ENCODE data around the gene IFITM5.

IFITM5 gene

GRCh38 chr11:256952-257737 is 42.2 kb downstream of the IFITM5 start:
- Histone ChIP-seq H3K9me3 (ENCODE audit: low read length) (peaks cover 6% of the 10 kb centered on the region), H2AFZ (ENCODE audit: low read depth, low read length) (no peak overlapping the region)

GRCh38 chr11:255816-256215 is 43.5 kb downstream of the IFITM5 start:
- Histone ChIP-seq H3K27me3 (ENCODE audit: insufficient read depth, low read length) (no peaks in the 10 kb centered on the region), H3K4me1 (ENCODE audit: insufficient read depth, low read length) (no peaks in the 10 kb centered on the region), H3K9me3 (ENCODE audit: low read length) (no peaks in the 10 kb centered on the region), H2AFZ (ENCODE audit: low read depth, low read length) (no peak overlapping the region), H3K4me3 (ENCODE audit: low read length) (no peak overlapping the region), H3K36me3 (ENCODE audit: insufficient read depth, low read length) (peaks cover 31% of the 10 kb centered on the region)

More at GRCh38 chr11:256952-257737, 42.2 kb downstream of the IFITM5 start:
- no peaks in the 10 kb centered on the region for H3K27me3 ChIP-seq (ENCODE audit: insufficient read depth, low read length)
- H3K4me3 ChIP-seq (ENCODE audit: low read length) = no peak overlapping the region
- H3K4me1 ChIP-seq (ENCODE audit: insufficient read depth, low read length) = no peaks in the 10 kb centered on the region
- peaks cover 19% of the 10 kb centered on the region for H3K36me3 ChIP-seq (ENCODE audit: insufficient read depth, low read length)

DNA sequence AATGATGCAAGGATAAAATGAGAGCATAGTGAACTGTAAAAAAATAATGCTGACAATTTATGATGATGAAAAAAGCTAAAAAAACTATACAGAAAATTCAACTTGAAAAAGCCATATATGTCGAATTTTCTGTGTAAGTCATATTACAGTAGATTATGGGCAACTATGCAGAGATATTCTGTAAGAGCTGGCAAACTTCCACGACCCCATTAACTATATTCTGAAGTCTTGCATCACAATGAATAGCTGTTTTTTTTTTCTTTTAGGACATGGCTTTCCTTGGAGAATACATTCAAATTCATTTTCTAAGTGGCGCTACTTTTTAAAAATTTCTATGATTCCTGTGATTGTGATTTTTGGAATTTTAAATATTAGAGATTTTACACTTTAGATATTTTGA is 44.1 kb downstream of the IFITM5 start:
- Histone ChIP-seq H3K36me3 (ENCODE audit: insufficient read depth, low read length) (peaks cover 37% of the 10 kb centered on the region), H3K27me3 (ENCODE audit: insufficient read depth, low read length) (no peaks in the 10 kb centered on the region), H3K4me3 (ENCODE audit: low read length) (no peak overlapping the region), H3K4me1 (ENCODE audit: insufficient read depth, low read length) (no peaks in the 10 kb centered on the region), H3K9me3 (ENCODE audit: low read length) (no peaks in the 10 kb centered on the region), H2AFZ (ENCODE audit: low read depth, low read length) (no peak overlapping the region)

DNA sequence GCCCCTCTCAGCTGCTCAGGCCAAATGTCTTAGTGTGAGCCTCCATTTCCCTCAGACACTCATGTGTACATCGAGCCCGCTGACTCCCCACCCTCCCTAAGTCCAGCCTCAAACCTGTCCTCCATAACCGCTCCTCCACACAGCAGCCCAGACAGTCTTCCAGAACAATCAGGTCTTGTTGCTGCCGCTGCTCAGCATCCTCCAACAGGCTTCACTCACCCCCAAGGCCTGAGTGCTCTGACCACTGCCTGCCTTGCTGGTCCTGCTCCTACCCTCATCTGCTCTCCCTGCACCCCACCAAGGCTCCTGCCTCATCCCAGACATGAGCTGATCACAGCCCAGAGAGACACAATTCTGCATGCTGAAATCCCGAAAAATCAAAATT is 45.4 kb downstream of the IFITM5 start:
- Histone ChIP-seq H3K27me3 (ENCODE audit: insufficient read depth, low read length) (no peaks in the 10 kb centered on the region), H3K4me3 (ENCODE audit: low read length) (no peak overlapping the region), H3K36me3 (ENCODE audit: insufficient read depth, low read length) (peaks cover 45% of the 10 kb centered on the region), H2AFZ (ENCODE audit: low read depth, low read length) (no peak overlapping the region), H3K9me3 (ENCODE audit: low read length) (no peaks in the 10 kb centered on the region), H3K4me1 (ENCODE audit: insufficient read depth, low read length) (no peaks in the 10 kb centered on the region)

- Histone ChIP-seq H3K4me3 (ENCODE audit: low read length) (no peak overlapping the region), H2AFZ (ENCODE audit: low read depth, low read length) (no peak overlapping the region), H3K9me3 (ENCODE audit: low read length) (no peaks in the 10 kb centered on the region), H3K4me1 (ENCODE audit: insufficient read depth, low read length) (no peaks in the 10 kb centered on the region), H3K27me3 (ENCODE audit: insufficient read depth, low read length) (no peaks in the 10 kb centered on the region), H3K36me3 (ENCODE audit: insufficient read depth, low read length) (peaks cover 51% of the 10 kb centered on the region)
Observed at GRCh38 chr11:253160-253885, 46.0 kb downstream of the IFITM5 start.

DNA sequence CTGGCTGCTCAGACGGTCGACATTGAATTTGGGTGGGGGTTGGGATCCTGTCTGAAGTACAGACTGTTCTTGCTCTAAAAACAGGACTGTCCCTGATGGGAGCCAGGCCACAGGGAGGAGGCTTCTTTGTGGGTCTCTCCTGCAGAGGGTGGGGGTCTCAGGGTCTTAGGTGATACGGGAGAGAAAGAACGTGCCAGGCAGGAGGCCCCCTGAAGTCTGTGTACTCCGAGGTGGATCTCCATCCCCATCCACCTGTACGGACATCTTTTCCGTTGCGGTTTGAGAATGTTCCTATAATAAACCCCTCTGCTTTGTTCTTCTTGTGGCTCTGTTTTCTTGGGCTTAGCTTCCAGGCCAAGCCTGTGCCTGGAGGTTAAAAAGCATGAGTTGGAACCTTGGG is 46.7 kb downstream of the IFITM5 start:
- Histone ChIP-seq H3K4me3 (ENCODE audit: low read length) (no peak overlapping the region), H2AFZ (ENCODE audit: low read depth, low read length) (no peak overlapping the region), H3K4me1 (ENCODE audit: insufficient read depth, low read length) (no peaks in the 10 kb centered on the region), H3K27me3 (ENCODE audit: insufficient read depth, low read length) (no peaks in the 10 kb centered on the region), H3K36me3 (ENCODE audit: insufficient read depth, low read length) (peaks cover 57% of the 10 kb centered on the region), H3K9me3 (ENCODE audit: low read length) (no peaks in the 10 kb centered on the region)

- no peak overlapping the region for H2AFZ ChIP-seq (ENCODE audit: low read depth, low read length)
- H3K36me3 ChIP-seq (ENCODE audit: insufficient read depth, low read length) = peaks cover 67% of the 10 kb centered on the region
- H3K4me1 ChIP-seq (ENCODE audit: insufficient read depth, low read length) = no peaks in the 10 kb centered on the region
- H3K9me3 ChIP-seq (ENCODE audit: low read length) = no peaks in the 10 kb centered on the region
- H3K4me3 ChIP-seq (ENCODE audit: low read length) = no peak overlapping the region
- H3K27me3 ChIP-seq (ENCODE audit: insufficient read depth, low read length) = no peaks in the 10 kb centered on the region
Observed at GRCh38 chr11:251550-251949, 47.8 kb downstream of the IFITM5 start.

- peaks cover 74% of the 10 kb centered on the region for H3K36me3 ChIP-seq (ENCODE audit: insufficient read depth, low read length)
- no peaks in the 10 kb centered on the region for H3K4me1 ChIP-seq (ENCODE audit: insufficient read depth, low read length)
- no peaks in the 10 kb centered on the region for H3K9me3 ChIP-seq (ENCODE audit: low read length)
- no peaks in the 10 kb centered on the region for H3K27me3 ChIP-seq (ENCODE audit: insufficient read depth, low read length)
- H2AFZ ChIP-seq (ENCODE audit: low read depth, low read length) = no peak overlapping the region
- no peak overlapping the region for H3K4me3 ChIP-seq (ENCODE audit: low read length)
Observed at GRCh38 chr11:250740-251299, 48.5 kb downstream of the IFITM5 start.

DNA sequence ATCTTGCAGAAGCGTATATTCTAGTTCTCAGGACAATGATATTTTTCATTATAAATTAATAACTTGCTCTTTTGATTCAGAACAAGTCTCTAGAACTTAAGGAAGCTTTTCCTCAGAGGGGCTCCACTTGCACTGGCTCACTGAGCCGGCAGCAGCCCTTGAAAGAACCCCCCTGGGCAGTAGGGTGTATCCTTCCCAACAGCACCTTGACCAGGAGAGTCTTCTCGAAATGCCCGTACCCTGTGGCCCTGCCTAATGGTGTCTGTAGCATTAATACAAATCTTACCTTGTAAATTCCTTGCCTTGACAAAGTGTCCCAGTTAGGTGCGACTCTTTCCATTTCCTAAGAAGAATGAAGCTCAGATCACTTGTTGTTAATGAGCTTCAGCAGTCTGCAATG is 49.1 kb downstream of the IFITM5 start:
- H3K36me3 ChIP-seq (ENCODE audit: insufficient read depth, low read length) = peaks cover 78% of the 10 kb centered on the region
- no peak overlapping the region for H2AFZ ChIP-seq (ENCODE audit: low read depth, low read length)
- no peak overlapping the region for H3K4me3 ChIP-seq (ENCODE audit: low read length)
- no peaks in the 10 kb centered on the region for H3K9me3 ChIP-seq (ENCODE audit: low read length)
- no peaks in the 10 kb centered on the region for H3K4me1 ChIP-seq (ENCODE audit: insufficient read depth, low read length)
- no peaks in the 10 kb centered on the region for H3K27me3 ChIP-seq (ENCODE audit: insufficient read depth, low read length)

DNA sequence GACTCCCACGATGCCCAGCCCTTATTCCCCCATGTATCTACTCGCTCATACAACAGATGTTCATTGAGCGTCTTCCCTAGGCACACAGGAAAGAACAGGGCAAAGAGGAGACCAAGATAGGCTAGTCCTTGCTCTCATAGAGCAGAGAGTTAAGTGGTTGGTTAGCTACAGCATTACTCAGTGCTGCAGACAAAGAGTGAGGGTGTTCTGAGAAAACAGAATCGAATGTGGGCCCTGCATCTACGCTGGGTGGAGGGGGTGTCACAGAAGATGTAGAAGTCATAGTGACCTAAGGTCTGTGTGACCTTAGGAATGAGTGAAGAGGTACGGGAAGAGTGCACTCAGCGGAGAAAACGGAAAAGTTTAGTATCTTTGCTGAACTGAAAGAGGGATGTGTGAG is 50.3 kb downstream of the IFITM5 start:
- Histone ChIP-seq H3K27me3 (ENCODE audit: insufficient read depth, low read length) (no peaks in the 10 kb centered on the region), H3K4me3 (ENCODE audit: low read length) (no peak overlapping the region), H3K36me3 (ENCODE audit: insufficient read depth, low read length) (peaks cover 89% of the 10 kb centered on the region), H3K4me1 (ENCODE audit: insufficient read depth, low read length) (no peaks in the 10 kb centered on the region), H2AFZ (ENCODE audit: low read depth, low read length) (no peak overlapping the region), H3K9me3 (ENCODE audit: low read length) (no peaks in the 10 kb centered on the region)

Measured in neuron (in vitro differentiated cells).